ENCODE measurements around the gene KIAA0513.

Gene KIAA0513, protein sequence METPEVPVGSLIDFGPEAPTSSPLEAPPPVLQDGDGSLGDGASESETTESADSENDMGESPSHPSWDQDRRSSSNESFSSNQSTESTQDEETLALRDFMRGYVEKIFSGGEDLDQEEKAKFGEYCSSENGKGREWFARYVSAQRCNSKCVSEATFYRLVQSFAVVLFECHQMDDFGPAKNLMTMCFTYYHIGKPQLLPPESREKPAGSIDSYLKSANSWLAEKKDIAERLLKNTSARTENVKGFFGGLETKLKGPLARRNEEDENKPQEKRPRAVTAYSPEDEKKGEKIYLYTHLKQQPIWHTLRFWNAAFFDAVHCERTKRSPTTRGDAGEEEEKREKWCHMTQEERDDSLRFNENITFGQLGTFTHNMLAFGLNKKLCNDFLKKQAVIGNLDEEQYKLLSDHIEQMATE

GRCh38 chr16:85027349-85027957 lies at the start of gene KIAA0513:
TSS of gene KIAA0513 (plus strand) at chr16:85027795. CDS start at chr16:85067072, 39,277 bp downstream.
- peak; percentile 96 to 97 for DNase-seq

DNA sequence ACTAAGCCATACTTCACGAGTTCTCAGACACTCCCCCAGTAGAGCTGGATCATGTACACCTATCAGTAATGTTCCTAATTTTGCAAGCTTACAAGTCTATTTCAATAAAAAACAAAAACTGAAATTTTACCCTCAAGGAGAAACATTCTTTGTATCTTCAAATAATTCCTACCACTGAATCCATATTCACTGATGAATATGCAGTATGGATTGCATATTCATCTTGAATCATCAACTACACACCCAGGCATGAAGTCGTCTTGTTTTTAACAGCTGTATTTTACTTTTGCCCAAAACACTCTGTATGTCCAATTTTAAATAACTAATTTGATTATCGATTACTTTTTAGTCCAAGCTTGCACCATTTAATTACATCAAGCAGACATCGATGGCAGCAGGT lies 48.1 kb upstream of the KIAA0513 start:
- no peak for DNase-seq

DNA sequence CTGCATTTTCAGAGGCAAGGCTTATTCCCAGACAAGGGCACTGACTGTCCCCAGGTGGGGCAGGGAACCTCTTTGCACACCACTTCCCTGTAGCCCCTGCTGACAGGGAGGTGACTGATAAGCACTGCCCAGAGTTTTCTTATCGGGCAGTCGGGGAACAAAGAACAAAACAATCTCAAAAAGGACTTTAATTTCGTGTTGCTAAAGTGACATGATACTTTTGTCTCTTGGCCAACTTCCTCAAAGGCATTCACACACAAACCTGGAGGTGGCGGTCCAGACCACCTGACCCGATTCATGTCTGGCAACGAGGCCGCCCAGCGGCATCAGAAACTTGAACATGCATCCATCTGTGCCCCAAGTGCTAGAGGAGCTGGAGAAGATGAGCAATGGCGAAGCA lies 45.2 kb upstream of the KIAA0513 start:
- DNase-seq, result no peak

- DNase-seq, result no peak
Observed at GRCh38 chr16:84985079-84986065, 42.2 kb upstream of the KIAA0513 start.

- DNase-seq, result peak; percentile 28 to 50
Observed at GRCh38 chr16:84986102-84986501, 41.5 kb upstream of the KIAA0513 start.

- DNase-seq, result no peak
Observed at GRCh38 chr16:84986879-84987278, 40.7 kb upstream of the KIAA0513 start.

- no peak for DNase-seq
Observed at GRCh38 chr16:84988328-84989080, 39.1 kb upstream of the KIAA0513 start.

- no peak for DNase-seq
Observed at GRCh38 chr16:84989749-84990620, 37.6 kb upstream of the KIAA0513 start.

- DNase-seq, result no peak
Observed at GRCh38 chr16:84990782-84991181, 36.8 kb upstream of the KIAA0513 start.

DNA sequence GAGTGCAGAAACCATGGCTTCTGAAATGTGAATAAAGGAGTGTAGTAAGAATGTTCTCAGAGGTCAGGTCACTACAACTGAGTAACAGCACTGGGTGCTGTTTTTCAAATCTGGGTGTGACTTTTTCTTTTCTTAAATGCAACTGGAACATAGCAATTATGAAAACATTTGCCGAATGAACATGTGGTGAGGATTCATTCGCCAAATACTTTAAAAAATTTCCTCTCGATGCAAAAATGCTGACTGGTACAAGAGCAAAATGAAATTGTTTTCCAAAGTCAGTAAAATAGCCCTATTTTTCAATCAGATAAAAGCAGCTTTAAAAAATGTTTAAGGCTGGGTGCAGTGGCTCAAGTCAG lies 34.9 kb upstream of the KIAA0513 start:
- no peak for DNase-seq

DNA sequence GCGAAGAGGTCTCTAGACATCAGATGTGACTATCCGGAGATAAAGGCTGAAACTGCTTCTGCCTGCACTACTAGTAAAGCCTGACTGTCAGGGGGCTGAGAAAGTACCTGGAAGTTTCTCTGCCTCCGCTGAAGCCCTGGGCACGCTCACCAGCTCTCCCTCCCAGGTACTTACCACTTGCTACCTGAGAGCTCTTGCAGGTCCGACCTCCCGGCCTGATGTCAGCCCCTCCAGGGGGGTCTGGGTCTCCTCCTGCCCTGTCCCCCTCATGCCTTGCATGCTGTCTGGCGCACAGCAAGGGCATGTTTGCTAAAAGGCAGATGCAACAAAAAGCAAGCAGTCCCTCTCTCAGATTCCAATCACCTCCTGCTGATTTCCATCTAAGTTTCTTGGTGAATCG lies 33.7 kb upstream of the KIAA0513 start:
- DNase-seq, result no peak

DNA sequence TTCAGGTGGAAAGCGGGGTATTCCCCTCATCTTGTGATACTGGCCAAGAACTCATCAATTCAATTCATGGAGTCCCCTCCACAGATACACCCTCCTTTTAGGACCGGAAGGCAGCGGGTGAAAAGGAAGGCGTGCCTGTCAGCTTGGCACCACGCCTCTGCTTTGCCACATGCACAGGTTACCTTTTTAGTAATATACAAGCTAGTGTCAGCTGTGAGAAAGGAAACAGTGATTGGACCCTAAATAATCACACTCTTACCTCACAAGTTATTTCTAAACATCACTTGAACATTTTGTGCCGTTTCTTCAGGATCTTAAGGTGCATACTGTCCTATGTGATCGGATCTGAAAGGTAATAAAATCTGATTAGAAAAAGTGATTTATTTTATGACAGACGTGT lies 31.9 kb upstream of the KIAA0513 start:
- DNase-seq, result peak in 1 of 2 donors; percentile 21

GRCh38 chr16:84996365-84996764 lies 31.2 kb upstream of the KIAA0513 start:
- DNase-seq, result no peak

DNA sequence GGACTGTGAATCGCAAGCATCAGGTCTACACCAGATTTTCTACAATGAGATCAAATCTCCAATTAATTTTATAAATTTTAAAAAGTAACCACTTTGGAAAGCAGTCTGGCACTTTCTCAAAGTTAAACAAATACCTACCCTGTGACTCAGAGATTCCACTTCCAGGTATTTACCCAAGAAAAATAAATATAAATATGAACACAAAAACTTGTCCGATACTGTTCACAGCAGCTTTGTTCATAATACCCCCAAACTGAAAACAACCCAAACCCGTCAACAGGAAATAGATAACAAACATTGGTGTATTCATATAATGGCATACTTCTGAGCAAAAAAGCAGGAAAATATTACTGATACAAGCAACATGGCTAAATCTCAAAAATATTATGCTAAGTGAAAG lies 28.4 kb upstream of the KIAA0513 start:
- no peak for DNase-seq

GRCh38 chr16:84999857-85000480 lies 27.6 kb upstream of the KIAA0513 start:
- DNase-seq, result no peak

DNA sequence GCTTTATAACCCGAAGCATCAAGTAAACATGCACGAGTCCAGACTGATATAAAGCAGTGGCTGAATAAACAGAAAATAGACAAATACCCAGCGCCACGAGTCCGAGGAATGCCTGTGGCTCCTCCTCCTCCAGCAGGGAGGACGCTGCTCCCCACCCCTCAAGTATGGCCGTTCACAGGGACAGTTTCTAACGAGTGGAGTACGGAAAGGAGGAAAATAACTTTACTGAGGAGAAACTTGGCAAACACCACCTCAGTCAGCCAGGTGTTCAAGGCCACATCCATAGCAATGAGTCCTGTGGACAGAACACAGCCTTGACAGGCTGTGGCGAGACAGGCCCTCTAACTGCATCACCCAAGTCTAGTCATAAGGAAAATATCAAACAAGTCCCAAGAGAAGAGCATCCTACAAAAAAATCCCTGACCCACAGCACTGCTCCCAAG lies 25.5 kb upstream of the KIAA0513 start:
- DNase-seq, result no peak

- no peak for DNase-seq
Observed at GRCh38 chr16:85002608-85003007, 25.0 kb upstream of the KIAA0513 start.

GRCh38 chr16:85003076-85003475 lies 24.5 kb upstream of the KIAA0513 start:
- no peak for DNase-seq

- DNase-seq, result no peak
Observed at GRCh38 chr16:85003725-85004586, 23.6 kb upstream of the KIAA0513 start.

Data from stimulated activated CD4-positive, alpha-beta T cell treated with anti-CD3 and anti-CD28 coated beads, Interleukin-2, amount 100 ng/mL, for 24 hours (primary cell).